K562 (cell line): ENCODE measurements around the gene SRRT. TPM values are rescaled to one million over a fixed set of nuclear protein-coding genes. Genes with fewer than 3 reads are reported as not detected.

Experiments used
- ATAC-seq: fragments of 200-7000 bp; cut with Tn5 transposase; 3 replicates; pipeline ENCODE4 v1.9.1; 2020; ENCODE audit warnings: moderate library complexity
- BruUV-seq: library from RNA; stranded (reverse); fragments of 400-500 nt; replicated peaks from 2 replicates; lab custom pipeline; 2021; lab: Mats Ljungman, UMichigan
- CTCF ChIA-PET: fragments of 300-600 bp; formaldehyde crosslinking; extraction: SDS; loops from one replicate; lab custom pipeline; 2021; ENCODE audit warnings: low intra/inter-chr PET ratio; lab: Yijun Ruan, JAX
- POLR2A ChIA-PET: fragments of 300-600, 350-650 bp; sonication (Branson Sonifier 250); formaldehyde crosslinking; extraction: SDS; loops from one replicate; lab custom pipeline; 2021; ENCODE audit warnings: antibody characterized with exemption, inconsistent platforms; lab: Yijun Ruan, JAX
- DNase-seq, 4 experiments: peaks; one replicate each; pipeline versions ENCODE4 v3.0.0 to v3.0.0-alpha.2; 2011 to 2018; ENCODE audit warnings: low spot score in 3 of 4, mixed read lengths in 3 of 4; ENCODE audit errors: extremely low read depth in 1 of 4
- FAIRE-seq: peaks from 2 replicates; lab custom pipeline; 2011; peaks lifted over from hg19 to GRCh38; lab: Jason Lieb, UNC
- H2AFZ ChIP-seq: 2 replicates; pipeline ENCODE4 v1.6.0; 2011; ENCODE audit warnings: low read depth, low read length, control low read depth, inconsistent platforms
- H3K27ac ChIP-seq: fragments of 200-600 bp; 3 replicates; pipeline ENCODE4 v1.8.0; 2011; ENCODE audit warnings: low read depth, mild to moderate bottlenecking, control low read depth, inconsistent platforms, low read length, moderate library complexity, mixed read lengths; ENCODE audit errors: extremely low read depth
- H3K27me3 ChIP-seq, 2 experiments: fragments of 300-600 bp in 1 of 2; 2 replicates in 1 of 2; 3 replicates in 1 of 2; pipeline versions ENCODE4 v1.6.0 to v1.8.0; 2011; ENCODE audit warnings: inconsistent platforms in 2 of 2, low read length in 2 of 2, mild to moderate bottlenecking in 1 of 2, mixed read lengths in 1 of 2, moderate library complexity in 1 of 2; ENCODE audit not compliant: control insufficient read depth in 2 of 2, insufficient read depth in 2 of 2
- H3K36me3 ChIP-seq: fragments of 300-600 bp; 3 replicates; pipeline ENCODE4 v1.8.0; 2011; ENCODE audit warnings: mild to moderate bottlenecking, low read length, inconsistent platforms; ENCODE audit not compliant: control insufficient read depth, insufficient read depth
- H3K4me1 ChIP-seq, 2 experiments: fragments of 200-600 bp in 1 of 2; replicated peaks in 1 of 2; 2 replicates in 1 of 2; 3 replicates in 1 of 2; pipeline versions ENCODE4 v1.5.1 to v1.8.0; 2011; ENCODE audit warnings: inconsistent platforms in 2 of 2, low read length in 2 of 2, mild to moderate bottlenecking in 1 of 2, mixed read lengths in 1 of 2, moderate library complexity in 1 of 2; ENCODE audit not compliant: control insufficient read depth in 2 of 2, insufficient read depth in 2 of 2
- H3K4me2 ChIP-seq: 2 replicates; pipeline ENCODE4 v1.6.1; 2011; ENCODE audit warnings: low read length, control low read depth, inconsistent platforms, mixed read lengths; ENCODE audit not compliant: insufficient read depth
- H3K4me3 ChIP-seq: fragments of 200-600 bp; sonication (generic), shearing (Covaris generic); 2 replicates; pipeline ENCODE4 v1.5.1; 2016; ENCODE audit warnings: control low read depth, inconsistent platforms
- H3K79me2 ChIP-seq: fragments of 200-600 bp; 3 replicates; pipeline ENCODE4 v1.8.0; 2011; ENCODE audit warnings: low read length, inconsistent platforms; ENCODE audit not compliant: control insufficient read depth, insufficient read depth
- H3K9ac ChIP-seq, 2 experiments: 2 replicates each; pipeline versions ENCODE4 v1.6.0 to v1.6.1; 2011; ENCODE audit warnings: low read depth in 2 of 2, low read length in 2 of 2, control low read depth in 1 of 2, inconsistent platforms in 1 of 2, mild to moderate bottlenecking in 1 of 2, mixed read lengths in 1 of 2; ENCODE audit not compliant: insufficient read depth in 1 of 2
- H3K9me1 ChIP-seq: one replicate; pipeline ENCODE4 v1.6.0; 2011; ENCODE audit warnings: inconsistent platforms, mild to moderate bottlenecking, low read length, moderate library complexity; ENCODE audit not compliant: control insufficient read depth, insufficient read depth
- H3K9me3 ChIP-seq: replicated peaks from 2 replicates; pipeline ENCODE4 v1.5.1; 2011; ENCODE audit warnings: low read depth, low read length, inconsistent platforms; ENCODE audit not compliant: control insufficient read depth, insufficient read depth
- H4K20me1 ChIP-seq: replicated peaks from 2 replicates; pipeline ENCODE4 v1.6.1; 2011; ENCODE audit warnings: low read length, inconsistent platforms, mixed read lengths; ENCODE audit not compliant: control insufficient read depth, insufficient read depth
- NEUROD1 ChIP-seq: fragments of 150-350 bp; IDR thresholded peaks from 2 replicates; pipeline ENCODE4 v1.6.1; 2014; ENCODE audit warnings: borderline replicate concordance, low read length, low read depth; ENCODE audit not compliant: partially characterized antibody
- SIN3A ChIP-seq, 2 experiments: fragments of 150-350 bp in 1 of 2; IDR thresholded peaks; 2 replicates each; pipeline ENCODE4 v1.6.1; 2011 to 2016; ENCODE audit warnings: borderline replicate concordance in 2 of 2, low read depth in 2 of 2, low read length in 2 of 2, mild to moderate bottlenecking in 2 of 2, moderate library complexity in 2 of 2; ENCODE audit not compliant: control insufficient read depth in 1 of 2
- SMARCE1 ChIP-seq: fragments of 450-650 bp; IDR thresholded peaks from 2 replicates; pipeline ENCODE4 v1.7.1; 2016; ENCODE audit warnings: mild to moderate bottlenecking
- ZNF655 ChIP-seq: fragments of 250-450 bp; sonication (Bioruptor Pico); IDR thresholded peaks from 2 replicates; pipeline ENCODE4 v1.5.0; 2021
- WGBS: fragments of 100-300 bp; shearing (Covaris generic); methylation state at CpG from one replicate; pipeline ENCODE4 v1.1.6; 2016; ENCODE audit warnings: low coverage, mixed read lengths; ENCODE audit not compliant: insufficient coverage; ENCODE audit errors: missing lambda C conversion rate; 5-methylcytosine and 5-hydroxymethylcytosine counted together
- in situ Hi-C: fragments of 300-500 bp; cut with MboI; formaldehyde crosslinking; loops from 4 replicates; pipeline ENCODE4 v1.15.0; 2018; ENCODE audit warnings: inconsistent platforms, mixed read lengths
- intact Hi-C: fragments of 100-400 bp; cut with micrococcal nuclease; formaldehyde crosslinking; loops from 2 replicates; pipeline ENCODE4 v1.14.2; 2022
- polyA plus RNA-seq, 8 experiments: library from polyadenylated mRNA; depleted of rRNA in 4 of 8; stranded (reverse) in 5 of 8; unstranded in 3 of 8; fragments of >200 nt; fragmentation: Nextera tagmentation in 2 of 8; fragmentation: Illumina TruSeq in 1 of 8; extraction: Ambion mirVana in 2 of 8; extraction: Trizol in 1 of 8; gene quantifications; 2 replicates each; pipeline versions ENCODE4 v1.2.1 to v1.2.3, GENCODE V29; 2011 to 2014; ENCODE audit warnings: inconsistent platforms in 1 of 8, missing spikeins in 1 of 8
- total RNA-seq, 7 experiments: library from RNA; depleted of rRNA in 6 of 7; stranded (reverse); fragments of >200 nt in 6 of 7; fragmentation: Illumina TruSeq in 2 of 7; extraction: Trizol in 2 of 7; gene quantifications; 2 replicates each; pipeline versions ENCODE4 v1.2.1 to v1.2.3, GENCODE V29; 2011 to 2021; ENCODE audit warnings: low replicate concordance in 1 of 7

The SRRT gene
- total and polyA plus RNA-seq, 9 of the 15 experiments (the other 6 are each of a cell fraction or from before 2014, with no cell fraction given) = 10.3 to 263 (median 84.4) TPM

- BruUV-seq = no TSS peak
Measured at GRCh38 chr7:100865372-100865911, 9.5 kb upstream of the SRRT start.

More at GRCh38 chr7:100865372-100865911, 9.5 kb upstream of the SRRT start:
- ATAC-seq (no peak), DNase-seq (no peak), FAIRE-seq (no peak)
- in situ Hi-C loops (no loop called here), intact Hi-C loops (no loop called here)
- ChIA-PET POLR2A (interaction anchor here (0.6 kb wide), 1 partner anchor 46 kb away, joined by 3 read pairs; no protein-coding TSS in a partner anchor), CTCF (interaction anchor here (0.6 kb wide), 1 partner anchor 171 kb away, joined by 3 read pairs; the partner anchor contains the start of gene GIGYF1)
- Histone ChIP-seq H3K4me1 (peaks cover 18 to 55% of the 10 kb centered on the region in 2 experiments), H3K9me3 (no peaks in the 10 kb centered on the region), H3K79me2 (peaks cover 28% of the 10 kb centered on the region), H3K27ac (no peak overlapping the region), H4K20me1 (no peaks in the 10 kb centered on the region), H3K27me3 (no peaks in the 10 kb centered on the region; a peak in 1 of 5 replicates), H3K9ac (peak overlapping the region in 1 of 2 experiments; percentile 78; a peak in 2 of 4 replicates), H3K4me2 (no peak overlapping the region), H3K36me3 (peaks cover 40% of the 10 kb centered on the region; the same call in 2 of the 3 replicates), H3K4me3 (no peak overlapping the region), H2AFZ (no peak overlapping the region), H3K9me1 (no peaks in the 10 kb centered on the region)
- no peak for TF ChIP-seq SMARCE1
- TF ChIP-seq ZNF655 (CRISPR knock-in tag) = no peak
- TF ChIP-seq NEUROD1 = no peak
- TF ChIP-seq SIN3A (IDR thresholded peaks at IDR 0.05; ENCODE audit: borderline replicate concordance in 2 of 2, control insufficient read depth in 1 of 2, low read depth in 2 of 2, low read length in 2 of 2) = no peak
- 93% methylated on average over 15 of the region's 17 CpGs for WGBS
